HepG2 (cell line): ENCODE measurements around the gene CRIP1. TPM values are rescaled to one million over a fixed set of nuclear protein-coding genes. Genes with fewer than 3 reads are reported as not detected.
A peak's percentile ranks its signal among the peaks of the same experiment; 100 is the strongest.

Experiments
- GTF2F1 ChIP-seq: fragments of 150-350 bp; IDR thresholded peaks from 2 replicates; pipeline ENCODE4 v1.6.1; 2014; ENCODE audit warnings: low read length
- HMGXB4 ChIP-seq, 2 experiments: sonication (generic) in 1 of 2; formaldehyde crosslinking in 1 of 2; IDR thresholded peaks; 2 replicates each; pipeline versions ENCODE4 v1.4.0 to v1.6.1; 2018 to 2020; ENCODE audit warnings: missing genetic modification reagents in 2 of 2, borderline replicate concordance in 1 of 2, low read depth in 1 of 2, mild to moderate bottlenecking in 1 of 2, missing biosample characterization in 1 of 2
- JUND ChIP-seq: sonication (generic); formaldehyde crosslinking; IDR thresholded peaks from 2 replicates; pipeline ENCODE4 v1.8.0; 2022; ENCODE audit warnings: mild to moderate bottlenecking, missing genetic modification reagents
- KAT8 ChIP-seq: IDR thresholded peaks from 2 replicates; pipeline ENCODE4 v1.6.1; 2016; ENCODE audit warnings: missing genetic modification reagents, missing compliant biosample characterization
- MIXL1 ChIP-seq: IDR thresholded peaks from 2 replicates; pipeline ENCODE4 v1.6.1; 2016
- MXI1 ChIP-seq: IDR thresholded peaks from 3 replicates; pipeline ENCODE4 v1.6.1; 2012; ENCODE audit warnings: low read depth, low read length, inconsistent platforms, borderline replicate concordance
- NFE2L2 ChIP-seq: fragments of 150-350 bp; IDR thresholded peaks from 2 replicates; pipeline ENCODE4 v1.6.1; 2014; ENCODE audit warnings: low read length
- PAWR ChIP-seq: sonication (generic); formaldehyde crosslinking; IDR thresholded peaks from 2 replicates; pipeline ENCODE4 v1.4.0; 2020; ENCODE audit warnings: missing genetic modification reagents, mild to moderate bottlenecking, borderline replicate concordance
- PCBP2 ChIP-seq: fragments of 200-400 bp; formaldehyde crosslinking; optimal IDR thresholded peaks from 2 replicates; pipeline ENCODE3; 2018; ENCODE audit warnings: low read length, low read depth; ENCODE audit not compliant: poor library complexity, severe bottlenecking
- PRDM10 ChIP-seq: sonication (generic); formaldehyde crosslinking; IDR thresholded peaks from 2 replicates; pipeline ENCODE4 v1.4.0; 2020; ENCODE audit warnings: low read depth, missing genetic modification reagents
- PREB ChIP-seq: sonication (generic); formaldehyde crosslinking; IDR thresholded peaks from 2 replicates; pipeline ENCODE4 v1.4.0; 2020; ENCODE audit warnings: missing genetic modification reagents
- RBM39 ChIP-seq: fragments of 200-400 bp; formaldehyde crosslinking; IDR thresholded peaks from one replicate; pipeline ENCODE4 v1.6.1; 2018; ENCODE audit warnings: antibody characterized with exemption, mild to moderate bottlenecking, low read depth, low read length; ENCODE audit not compliant: poor library complexity, severe bottlenecking
- REXO4 ChIP-seq: sonication (generic); formaldehyde crosslinking; IDR thresholded peaks from 2 replicates; pipeline ENCODE4 v1.8.0; 2022; ENCODE audit warnings: missing genetic modification reagents, mild to moderate bottlenecking, borderline replicate concordance
- RFX5 ChIP-seq: IDR thresholded peaks from 2 replicates; pipeline ENCODE4 v1.6.1; 2011; ENCODE audit warnings: low read depth, low read length, improper control_type of control experiment
- SMYD3 ChIP-seq: sonication (generic); formaldehyde crosslinking; IDR thresholded peaks from 2 replicates; pipeline ENCODE4 v1.8.1; 2023; ENCODE audit warnings: mild to moderate bottlenecking, missing genetic modification reagents
- ZBTB44 ChIP-seq: sonication (generic); formaldehyde crosslinking; IDR thresholded peaks from 2 replicates; pipeline ENCODE4 v1.4.0; 2020; ENCODE audit warnings: missing genetic modification reagents
- ZMAT3 ChIP-seq: sonication (generic); formaldehyde crosslinking; conservative IDR thresholded peaks from 2 replicates; pipeline ENCODE4 v1.7.0; 2021; ENCODE audit warnings: missing genetic modification reagents
- ZNF260 ChIP-seq: sonication (generic); formaldehyde crosslinking; IDR thresholded peaks from 2 replicates; pipeline ENCODE4 v1.4.0; 2020; ENCODE audit warnings: missing genetic modification reagents, low read depth, mild to moderate bottlenecking, borderline replicate concordance
- ZNF282 ChIP-seq: fragments of 450-650 bp; IDR thresholded peaks from 2 replicates; pipeline ENCODE4 v1.6.1; 2018; ENCODE audit not compliant: partially characterized antibody
- ZNF3 ChIP-seq: IDR thresholded peaks from 2 replicates; pipeline ENCODE4 v1.7.0; 2017; ENCODE audit warnings: inconsistent platforms
- ZNF547 ChIP-seq: sonication (generic); formaldehyde crosslinking; IDR thresholded peaks from 2 replicates; pipeline ENCODE4 v1.5.1; 2020; ENCODE audit warnings: mild to moderate bottlenecking, missing genetic modification reagents
- polyA plus RNA-seq, 8 experiments: library from polyadenylated mRNA; depleted of rRNA in 3 of 8; stranded (reverse) in 7 of 8; unstranded in 1 of 8; fragments of >200 nt; fragmentation: Illumina TruSeq in 4 of 8; extraction: Trizol in 4 of 8; gene quantifications; 2 replicates each; pipeline versions ENCODE4 v1.2.1 to v1.2.3, GENCODE V29; 2011 to 2016; ENCODE audit warnings: low read depth in 4 of 8, missing spikeins in 1 of 8, mixed read lengths in 1 of 8; ENCODE audit not compliant: insufficient read depth in 1 of 8
- total RNA-seq, 5 experiments: library from RNA; depleted of rRNA; stranded (reverse); fragments of >200 nt; fragmentation: Illumina TruSeq; extraction: Trizol; gene quantifications; 2 replicates each; pipeline ENCODE4 v1.2.3, GENCODE V29; 2016; ENCODE audit warnings: low read depth in 1 of 5

CRIP1 gene
- total and polyA plus RNA-seq, 2 of the 13 experiments (the other 11 are each of a cell fraction or from before 2014, with no cell fraction given), result 53.9 to 59.5 TPM

GRCh38 chr14:105480807-105481801, 5.6 kb upstream of the CRIP1 start (continued):
- TF ChIP-seq SMYD3 (CRISPR knock-in tag) (no peak), ZNF282 (no peak), ZNF547 (CRISPR knock-in tag) (no peak), JUND (CRISPR knock-in tag) (no peak; the same call in 1 of the 2 replicates), GTF2F1 (no peak), PCBP2 (no peak), REXO4 (CRISPR knock-in tag) (no peak), ZMAT3 (CRISPR knock-in tag) (no peak), HMGXB4 (CRISPR knock-in tag; IDR thresholded peaks at IDR 0.05; ENCODE audit: borderline replicate concordance in 1 of 2, low read depth in 1 of 2) (peak; percentile 84 to 89), RFX5 (no peak), MIXL1 (no peak), ZNF3 (no peak), ZNF260 (CRISPR knock-in tag) (no peak), PREB (no peak), ZBTB44 (no peak), PRDM10 (CRISPR knock-in tag) (no peak; the same call in 1 of the 2 replicates), KAT8 (CRISPR knock-in tag) (peak; percentile 39), RBM39 (peak; percentile 82), MXI1 (peak; percentile 77; the same call in 1 of the 3 replicates), PAWR (CRISPR knock-in tag) (no peak), NFE2L2 (no peak)
